Measurements from ENCODE around the gene C22orf23. TPM values are rescaled to one million over a fixed set of nuclear protein-coding genes. Genes with fewer than 3 reads are reported as not detected.

The C22orf23 gene
- total and polyA plus RNA-seq, 2 of the 13 experiments (the other 11 are each of a cell fraction or from before 2014, with no cell fraction given) = 0.21 to 0.24 TPM

GRCh38 chr22:37896181-37896592 lies 57.2 kb downstream of the C22orf23 start (continued):
- TF ChIP-seq ZNF687 (CRISPR knock-in tag; IDR thresholded peaks at IDR 0.05) (no peak), ZC3H13 (CRISPR knock-in tag; IDR thresholded peaks at IDR 0.05) (no peak; the same call in 1 of the 2 replicates), MNT (IDR thresholded peaks at IDR 0.05) (no peak), FOXK2 (IDR thresholded peaks at IDR 0.05) (peak; percentile 33; the same call in 1 of the 2 replicates), ZNF772 (CRISPR knock-in tag; IDR thresholded peaks at IDR 0.05) (peak; percentile 48; the same call in 1 of the 2 replicates), NR2F2 (IDR thresholded peaks at IDR 0.05; ENCODE audit: borderline replicate concordance, low read depth) (no peak), ZNF614 (CRISPR knock-in tag; IDR thresholded peaks at IDR 0.05; ENCODE audit: borderline replicate concordance) (peak; percentile 45; the same call in 1 of the 2 replicates), FOXP4 (CRISPR knock-in tag; IDR thresholded peaks at IDR 0.05) (peak; percentile 63), SIN3A (IDR thresholded peaks at IDR 0.05; ENCODE audit: borderline replicate concordance, low read depth, low read length) (0 out of 2 replicates have a peak, but pooled peaks have one; percentile 13), CREB1 (IDR thresholded peaks at IDR 0.05) (no peak), CREB1 (CRISPR knock-in tag; IDR thresholded peaks at IDR 0.05) (no peak), IKZF4 (CRISPR knock-in tag; IDR thresholded peaks at IDR 0.05; ENCODE audit: borderline replicate concordance, low read depth, not compliant biosample characterization) (no peak), ZSCAN9 (CRISPR knock-in tag; IDR thresholded peaks at IDR 0.05; ENCODE audit: borderline replicate concordance) (peak; percentile 37; the same call in 1 of the 2 replicates), ZNF574 (CRISPR knock-in tag; IDR thresholded peaks at IDR 0.05) (no peak; the same call in 1 of the 2 replicates), ZBTB34 (CRISPR knock-in tag; IDR thresholded peaks at IDR 0.05) (no peak), MXD1 (CRISPR knock-in tag; IDR thresholded peaks at IDR 0.05) (no peak), NCOA2 (CRISPR knock-in tag; IDR thresholded peaks at IDR 0.05) (0 out of 2 replicates have a peak, but pooled peaks have one; percentile 30), SMYD3 (CRISPR knock-in tag; IDR thresholded peaks at IDR 0.05) (no peak)

Data from HepG2 (cell line).